ENCODE data around the gene CDC42EP5. TPM values are rescaled to one million over a fixed set of nuclear protein-coding genes. Genes with fewer than 3 reads are reported as not detected.

Gene CDC42EP5
- total RNA-seq, 1 donor from 2014 or later = 33.4 TPM

DNA sequence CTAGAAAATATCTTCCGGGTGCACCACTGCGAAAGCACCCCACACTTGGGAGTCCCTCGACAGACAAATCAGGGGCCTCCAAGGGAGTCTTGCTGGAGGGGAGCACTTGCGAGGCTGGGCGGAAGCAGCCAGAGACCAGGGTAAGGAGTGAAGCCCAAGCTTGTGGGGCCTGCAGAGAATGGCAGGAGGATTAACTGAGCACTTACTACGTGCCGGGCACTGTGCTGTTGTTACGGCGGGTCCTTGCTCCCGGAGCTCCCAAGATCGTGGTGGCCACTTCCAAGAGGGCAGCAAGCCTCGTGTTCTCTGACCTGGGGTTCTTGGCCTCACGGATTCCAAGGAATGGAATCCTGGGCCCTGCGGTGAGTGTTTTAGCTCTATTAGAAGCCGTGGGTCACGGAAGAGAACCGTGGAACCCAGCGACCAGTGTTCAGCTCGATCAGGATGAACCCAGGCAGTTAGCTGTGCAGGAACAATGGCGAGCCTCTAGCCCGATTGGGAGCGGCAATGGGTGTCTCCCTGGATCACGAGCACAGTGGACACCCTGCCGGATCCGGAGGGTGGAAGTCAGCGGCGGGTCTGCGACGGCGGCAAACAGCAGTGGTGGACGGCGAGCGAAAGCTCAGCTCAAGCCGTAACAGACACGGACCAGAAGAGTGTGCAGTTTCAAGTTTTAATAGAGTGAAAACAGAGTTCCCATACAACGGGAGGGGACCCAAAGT, 48.3 kb downstream of the CDC42EP5 start:
- no peak for DNase-seq (ENCODE audit: extremely low spot score in 2 of 2)
- TF ChIP-seq, protein P1, sequence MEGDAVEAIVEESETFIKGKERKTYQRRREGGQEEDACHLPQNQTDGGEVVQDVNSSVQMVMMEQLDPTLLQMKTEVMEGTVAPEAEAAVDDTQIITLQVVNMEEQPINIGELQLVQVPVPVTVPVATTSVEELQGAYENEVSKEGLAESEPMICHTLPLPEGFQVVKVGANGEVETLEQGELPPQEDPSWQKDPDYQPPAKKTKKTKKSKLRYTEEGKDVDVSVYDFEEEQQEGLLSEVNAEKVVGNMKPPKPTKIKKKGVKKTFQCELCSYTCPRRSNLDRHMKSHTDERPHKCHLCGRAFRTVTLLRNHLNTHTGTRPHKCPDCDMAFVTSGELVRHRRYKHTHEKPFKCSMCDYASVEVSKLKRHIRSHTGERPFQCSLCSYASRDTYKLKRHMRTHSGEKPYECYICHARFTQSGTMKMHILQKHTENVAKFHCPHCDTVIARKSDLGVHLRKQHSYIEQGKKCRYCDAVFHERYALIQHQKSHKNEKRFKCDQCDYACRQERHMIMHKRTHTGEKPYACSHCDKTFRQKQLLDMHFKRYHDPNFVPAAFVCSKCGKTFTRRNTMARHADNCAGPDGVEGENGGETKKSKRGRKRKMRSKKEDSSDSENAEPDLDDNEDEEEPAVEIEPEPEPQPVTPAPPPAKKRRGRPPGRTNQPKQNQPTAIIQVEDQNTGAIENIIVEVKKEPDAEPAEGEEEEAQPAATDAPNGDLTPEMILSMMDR (IDR thresholded peaks at IDR 0.05) = no peak
- H3K27me3 ChIP-seq = peaks cover 10% of the 10 kb centered on the region

DNA sequence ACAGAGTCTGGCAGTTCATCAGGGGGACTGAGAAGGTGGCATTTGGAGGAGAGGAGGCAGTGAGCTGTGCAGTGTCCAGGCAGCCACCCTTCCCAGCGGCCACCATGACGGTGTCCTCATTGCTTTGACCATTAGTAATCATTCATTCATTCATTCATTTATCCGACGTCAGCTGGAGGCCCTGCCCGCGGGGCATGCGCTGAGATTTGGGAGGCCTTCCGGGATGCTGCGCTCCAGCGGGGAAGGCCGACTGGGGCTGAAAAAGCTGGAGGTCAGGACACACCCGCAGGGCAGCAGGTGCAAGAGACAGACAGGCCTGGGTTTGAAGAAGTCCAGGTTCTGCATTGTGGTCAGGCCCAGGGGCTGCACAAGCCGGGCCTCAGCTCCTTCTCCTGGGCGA, 48.9 kb downstream of the CDC42EP5 start:
- H3K4me3 ChIP-seq = no peak overlapping the region
- peaks cover 10% of the 10 kb centered on the region for H3K4me1 ChIP-seq
- intact Hi-C loops (cut with DNase I) = no loop called here
- DNase-seq (ENCODE audit: extremely low spot score in 2 of 2) = no peak
- TF ChIP-seq, protein P1 (IDR thresholded peaks at IDR 0.05) = no peak
- TF ChIP-seq POLR2AphosphoS5 (IDR thresholded peaks at IDR 0.05; ENCODE audit: insufficient read depth in 1 of 2, low read depth in 1 of 2) (no peak), POLR2A (IDR thresholded peaks at IDR 0.05) (no peak)
- H3K27me3 ChIP-seq = peaks cover 7% of the 10 kb centered on the region
- H3K36me3 ChIP-seq = no peaks in the 10 kb centered on the region
- H3K9me3 ChIP-seq = no peaks in the 10 kb centered on the region
- H3K27ac ChIP-seq = no peak overlapping the region

More for the DNA sequence above, 48.3 kb downstream of the CDC42EP5 start:
- Histone ChIP-seq H3K9me3 (no peaks in the 10 kb centered on the region), H3K36me3 (no peaks in the 10 kb centered on the region), H3K4me1 (peaks cover 11% of the 10 kb centered on the region), H3K4me3 (no peak overlapping the region), H3K27ac (no peak overlapping the region)
- intact Hi-C loops (cut with DNase I) = no loop called here

DNA sequence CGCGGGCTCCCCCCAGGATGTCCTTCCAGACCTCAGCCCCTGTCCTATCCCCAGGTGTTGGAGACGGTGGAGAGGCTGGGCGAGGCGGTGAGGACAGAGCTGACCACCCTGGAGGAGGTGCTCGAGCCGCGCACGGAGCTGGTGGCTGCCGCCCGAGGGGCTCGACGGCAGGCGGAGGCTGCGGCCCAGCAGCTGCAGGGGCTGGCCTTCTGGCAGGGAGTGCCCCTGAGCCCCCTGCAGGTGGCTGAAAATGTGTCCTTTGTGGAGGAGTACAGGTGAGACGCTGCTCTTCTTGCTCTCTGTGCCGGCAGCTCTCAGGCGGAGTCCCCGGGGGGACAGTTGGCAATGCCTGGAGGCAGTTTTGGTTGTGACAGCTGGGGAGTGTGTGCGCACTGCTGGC, 51.0 kb downstream of the CDC42EP5 start:
- TF ChIP-seq POLR2A (IDR thresholded peaks at IDR 0.05) = no peak
- H3K4me3 ChIP-seq = no peak overlapping the region
- H3K9me3 ChIP-seq = no peaks in the 10 kb centered on the region
- no peaks in the 10 kb centered on the region for H3K36me3 ChIP-seq
- no peaks in the 10 kb centered on the region for H3K27me3 ChIP-seq
- intact Hi-C loops (cut with DNase I) = no loop called here
- H3K27ac ChIP-seq = no peak overlapping the region
- no peak for DNase-seq (ENCODE audit: extremely low spot score in 2 of 2)
- peaks cover 10% of the 10 kb centered on the region for H3K4me1 ChIP-seq

DNA sequence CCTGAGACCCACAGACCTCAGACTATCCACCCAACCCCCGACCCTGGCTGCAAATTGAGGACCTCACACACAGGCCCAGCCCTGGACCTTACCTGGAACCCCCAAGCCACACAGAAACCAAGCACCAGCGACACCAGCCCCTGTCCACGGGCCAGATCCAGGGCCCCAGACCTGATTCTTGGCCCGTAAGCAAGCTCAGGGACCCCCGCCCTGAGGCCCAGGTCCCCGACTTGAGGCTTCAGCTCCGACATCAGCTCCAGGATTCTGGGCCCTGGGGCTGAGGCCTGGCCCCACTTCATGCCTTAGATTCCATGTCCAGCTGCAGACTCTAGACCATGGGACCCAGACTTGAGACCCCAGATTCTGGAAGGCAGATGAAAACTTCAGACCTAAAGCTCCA, 51.6 kb downstream of the CDC42EP5 start:
- H3K27me3 ChIP-seq = no peaks in the 10 kb centered on the region
- intact Hi-C loops (cut with DNase I) = no loop called here
- no peaks in the 10 kb centered on the region for H3K9me3 ChIP-seq
- no peak for DNase-seq (ENCODE audit: extremely low spot score in 2 of 2)
- H3K36me3 ChIP-seq = no peaks in the 10 kb centered on the region
- no peak for TF ChIP-seq POLR2AphosphoS5 (IDR thresholded peaks at IDR 0.05; ENCODE audit: insufficient read depth in 1 of 2, low read depth in 1 of 2)
- TF ChIP-seq POLR2A (IDR thresholded peaks at IDR 0.05) = no peak
- TF ChIP-seq, protein P1 (IDR thresholded peaks at IDR 0.05) = no peak
- H3K27ac ChIP-seq = no peak overlapping the region
- H3K4me1 ChIP-seq = peaks cover 10% of the 10 kb centered on the region
- H3K4me3 ChIP-seq = no peak overlapping the region

DNA sequence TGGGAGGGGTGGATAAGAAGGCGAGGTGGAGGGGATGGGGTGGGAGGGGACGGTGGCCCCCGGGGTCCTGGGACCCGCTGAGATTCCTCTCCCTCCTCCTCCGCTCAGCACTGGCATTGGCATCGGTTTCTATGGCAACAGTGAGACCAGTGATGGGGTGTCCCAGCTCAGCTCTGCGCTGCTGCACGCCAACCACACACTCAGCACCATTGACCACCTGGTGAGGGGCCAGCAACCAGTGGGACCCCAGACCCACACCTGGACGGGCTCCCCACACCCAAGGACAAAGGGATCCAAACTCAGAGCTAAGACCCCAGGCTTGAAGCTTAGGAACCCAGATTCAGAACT, 52.0 kb downstream of the CDC42EP5 start:
- TF ChIP-seq, protein P1 (IDR thresholded peaks at IDR 0.05) = no peak
- no peak for TF ChIP-seq POLR2A (IDR thresholded peaks at IDR 0.05)
- no peak for TF ChIP-seq POLR2AphosphoS5 (IDR thresholded peaks at IDR 0.05; ENCODE audit: insufficient read depth in 1 of 2, low read depth in 1 of 2)
- H3K9me3 ChIP-seq = no peaks in the 10 kb centered on the region
- H3K27ac ChIP-seq = no peak overlapping the region
- peak overlapping the region in 1 of 2 donors; percentile 12 for H3K4me3 ChIP-seq
- H3K4me1 ChIP-seq = peaks cover 10% of the 10 kb centered on the region
- intact Hi-C loops (cut with DNase I) = no loop called here
- DNase-seq (ENCODE audit: extremely low spot score in 2 of 2) = no peak
- H3K27me3 ChIP-seq = no peaks in the 10 kb centered on the region
- H3K36me3 ChIP-seq = no peaks in the 10 kb centered on the region

Measured in vagina (tissue), 2 donors.